Measurements from ENCODE around the gene TMA16.
"Not testable (repeated sequence)": the region's sequence is repeated elsewhere in the genome, so short reads cannot be mapped to it uniquely, and the experiment has no call there.

TMA16 gene

GRCh38 chr4:163515198-163515597 lies 20.7 kb downstream of the TMA16 start:
- DNase-seq (ENCODE audit: low spot score) = no peak

- DNase-seq (ENCODE audit: low spot score) = no peak
Observed at GRCh38 chr4:163523791-163524365, 29.4 kb downstream of the TMA16 start.

GRCh38 chr4:163525982-163526381 lies 31.5 kb downstream of the TMA16 start:
- DNase-seq (ENCODE audit: low spot score) = no peak

GRCh38 chr4:163527172-163527571 lies 32.7 kb downstream of the TMA16 start:
- DNase-seq (ENCODE audit: low spot score) = no peak

- no peak for DNase-seq (ENCODE audit: low spot score)
Observed at GRCh38 chr4:163528653-163529052, 34.2 kb downstream of the TMA16 start.

- no peak for DNase-seq (ENCODE audit: low spot score)
Observed at GRCh38 chr4:163534056-163534455, 39.6 kb downstream of the TMA16 start.

GRCh38 chr4:163535657-163536056 lies 41.2 kb downstream of the TMA16 start:
- peak; percentile 46 for DNase-seq (ENCODE audit: low spot score)

GRCh38 chr4:163536091-163536490 lies 41.6 kb downstream of the TMA16 start:
- no peak for DNase-seq (ENCODE audit: low spot score)

GRCh38 chr4:163537114-163537513 lies 42.6 kb downstream of the TMA16 start:
- DNase-seq (ENCODE audit: low spot score) = no peak

- DNase-seq (ENCODE audit: low spot score) = not testable (repeated sequence)
Observed at GRCh38 chr4:163538820-163539219, 44.3 kb downstream of the TMA16 start.

GRCh38 chr4:163540448-163540847 lies 46.0 kb downstream of the TMA16 start:
- no peak for DNase-seq (ENCODE audit: low spot score)

GRCh38 chr4:163540977-163541376 lies 46.5 kb downstream of the TMA16 start:
- DNase-seq (ENCODE audit: low spot score) = no peak

- no peak for DNase-seq (ENCODE audit: low spot score)
Observed at GRCh38 chr4:163542275-163542674, 47.8 kb downstream of the TMA16 start.

GRCh38 chr4:163544407-163545038 lies 50.0 kb downstream of the TMA16 start:
- peak; percentile 78 for DNase-seq (ENCODE audit: low spot score)

GRCh38 chr4:163548481-163549243 lies 54.2 kb downstream of the TMA16 start:
- peak; percentile 71 for DNase-seq (ENCODE audit: low spot score)

GRCh38 chr4:163550869-163551267 lies 56.4 kb downstream of the TMA16 start:
- DNase-seq (ENCODE audit: low spot score) = no peak

GRCh38 chr4:163553146-163553545 lies 58.7 kb downstream of the TMA16 start:
- no peak for DNase-seq (ENCODE audit: low spot score)

GRCh38 chr4:163554870-163555465 lies 60.5 kb downstream of the TMA16 start:
- DNase-seq (ENCODE audit: low spot score) = peak; percentile 66

GRCh38 chr4:163556177-163556576 lies 61.7 kb downstream of the TMA16 start:
- DNase-seq (ENCODE audit: low spot score) = peak; percentile 64

- DNase-seq (ENCODE audit: low spot score) = no peak
Observed at GRCh38 chr4:163556650-163557391, 62.3 kb downstream of the TMA16 start.

GRCh38 chr4:163558539-163559044 lies 64.1 kb downstream of the TMA16 start:
- peak; percentile 72 for DNase-seq (ENCODE audit: low spot score)

GRCh38 chr4:163562496-163562895 lies 68.0 kb downstream of the TMA16 start:
- DNase-seq (ENCODE audit: low spot score) = no peak

All from NAMALWA (cell line).